Measurements from ENCODE around the gene ZAR1.

Gene ZAR1

DNA sequence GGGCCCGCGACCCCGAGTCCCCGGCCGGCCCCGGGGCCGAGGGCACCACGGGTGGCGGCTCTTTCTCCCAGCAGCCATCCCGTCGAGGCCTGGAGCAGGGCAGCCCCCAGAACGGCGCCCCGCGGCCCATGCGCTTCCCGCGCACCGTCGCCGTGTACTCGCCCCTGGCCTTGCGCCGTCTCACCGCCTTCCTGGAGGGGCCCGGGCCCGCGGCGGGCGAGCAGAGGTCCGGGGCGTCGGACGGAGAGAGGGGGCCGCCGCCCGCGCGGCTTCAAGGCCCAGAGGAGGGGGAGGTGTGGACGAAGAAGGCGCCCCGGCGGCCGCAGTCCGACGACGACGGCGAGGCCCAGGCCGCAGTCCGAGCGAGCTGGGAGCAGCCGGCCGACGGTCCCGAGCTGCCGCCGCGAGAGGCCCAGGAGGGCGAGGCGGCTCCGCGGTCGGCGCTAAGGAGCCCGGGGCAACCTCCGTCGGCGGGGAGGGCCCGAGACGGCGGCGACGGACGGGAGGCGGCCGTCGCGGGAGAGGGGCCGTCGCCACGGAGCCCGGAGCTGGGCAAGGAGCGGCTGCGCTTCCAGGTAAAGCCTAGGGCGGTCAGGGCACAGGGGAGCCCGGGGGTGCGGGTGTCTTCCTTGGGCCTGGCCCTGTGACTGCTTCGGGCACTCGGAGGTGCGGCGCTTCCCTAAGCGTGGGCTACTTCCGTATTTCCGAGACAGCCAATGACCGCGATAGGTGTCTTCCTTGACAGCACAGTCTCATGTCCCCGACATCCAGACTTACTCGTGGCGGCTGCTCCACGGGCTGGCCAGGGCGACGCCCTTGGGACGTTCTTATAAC, 845 bp downstream of the ZAR1 start:
- DNase-seq = no peak

DNA sequence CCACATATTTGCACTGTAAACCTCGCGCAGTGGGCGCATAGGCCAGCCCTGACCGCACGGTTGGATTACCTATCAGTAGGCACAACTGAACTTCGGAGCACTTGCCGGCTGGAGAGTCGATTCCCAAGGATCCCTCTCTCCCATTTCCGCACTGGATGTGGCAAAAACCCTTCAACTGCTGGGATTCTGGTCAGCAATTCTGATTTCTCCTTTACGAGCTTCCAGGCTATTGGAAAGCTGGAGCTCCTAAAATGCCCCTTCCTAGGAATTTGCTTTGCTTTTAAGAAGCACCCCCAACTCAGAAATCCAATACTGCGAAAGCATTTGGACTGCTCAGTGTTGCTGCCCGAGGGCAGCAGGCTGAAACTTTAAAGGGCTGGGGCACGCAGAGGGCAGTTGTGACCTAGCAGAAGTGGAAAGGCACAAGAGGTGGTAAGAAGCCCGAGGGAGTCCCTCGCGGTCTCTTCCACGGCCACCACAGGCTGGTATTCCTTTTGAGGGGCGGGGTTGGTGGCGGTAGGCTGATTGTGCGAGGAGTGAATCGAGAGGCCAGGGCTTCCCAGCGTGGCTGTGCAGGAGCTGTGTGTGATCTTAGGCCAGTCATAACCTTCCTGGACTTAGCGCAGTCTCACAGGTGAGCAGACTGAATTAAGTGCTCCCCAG, 1.6 kb downstream of the ZAR1 start:
- DNase-seq = no peak

DNA sequence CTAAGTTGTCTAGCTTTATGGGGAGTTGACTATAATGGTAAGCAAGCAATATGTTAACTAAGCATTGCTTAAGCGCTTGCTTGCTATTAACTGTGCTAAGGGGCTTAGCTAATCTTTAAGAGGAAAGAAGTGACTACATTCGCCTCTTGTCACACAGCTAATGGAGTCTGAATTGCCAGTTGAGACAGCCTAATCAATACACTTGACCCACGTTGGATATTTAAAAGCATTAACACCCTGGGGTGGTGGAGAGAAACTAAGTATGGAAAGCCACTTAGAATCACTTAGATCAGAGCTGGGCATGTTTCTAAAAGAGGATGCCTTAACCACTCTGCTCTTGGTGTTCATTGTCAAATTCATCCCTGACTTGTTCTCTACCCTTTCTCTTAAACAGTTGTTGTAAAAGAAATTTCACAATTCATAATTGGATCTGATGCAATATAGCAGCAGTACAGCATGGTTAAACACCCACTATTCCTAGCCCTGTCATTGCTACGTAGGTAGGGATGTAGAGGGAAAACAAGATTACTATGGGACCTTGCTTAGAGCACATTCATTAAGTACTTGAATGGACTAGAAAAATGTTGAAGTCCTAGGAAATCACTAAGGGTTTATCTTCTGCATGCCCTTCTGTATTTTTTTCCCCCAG, 3.5 kb downstream of the ZAR1 start:
- no peak for DNase-seq

DNA sequence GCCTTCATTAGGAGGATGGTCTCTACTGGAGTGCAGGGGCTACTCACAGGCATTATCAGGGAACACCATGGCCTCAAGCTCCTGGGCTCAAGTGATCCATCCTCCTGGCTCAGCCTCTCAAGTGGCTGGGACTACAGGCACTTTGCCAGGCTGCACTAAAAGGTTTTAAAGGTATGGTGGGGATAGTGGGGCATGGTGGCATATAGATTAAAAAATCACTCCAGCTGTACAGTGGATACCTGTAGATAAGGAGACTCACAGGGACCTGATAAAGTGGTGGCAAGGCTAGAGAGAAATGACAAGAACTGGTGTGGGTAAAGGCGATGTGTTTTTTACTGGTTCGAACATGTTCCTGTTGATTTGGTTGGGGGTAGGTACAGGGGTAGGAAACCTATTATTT, 5.9 kb downstream of the ZAR1 start:
- no peak for DNase-seq

DNA sequence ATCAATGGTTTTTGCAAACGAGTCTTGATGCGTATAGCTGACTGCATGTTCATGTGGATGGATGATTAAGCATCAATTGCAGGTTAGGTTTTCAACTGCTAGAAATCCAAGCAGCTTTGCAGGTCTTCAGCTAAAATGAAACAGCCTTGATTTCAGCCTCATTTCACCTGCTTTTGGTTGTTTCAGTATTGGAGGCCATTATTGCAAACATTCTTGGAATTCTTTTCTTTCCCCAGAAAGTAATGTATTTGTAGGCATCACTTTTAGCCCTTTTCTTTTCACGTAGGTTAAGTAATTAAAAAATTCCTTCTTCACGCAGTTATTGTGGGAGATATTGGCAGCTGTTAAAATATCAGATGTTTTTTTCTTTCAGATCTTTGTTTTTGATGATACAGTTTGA, 8.8 kb downstream of the ZAR1 start:
- no peak for DNase-seq

DNA sequence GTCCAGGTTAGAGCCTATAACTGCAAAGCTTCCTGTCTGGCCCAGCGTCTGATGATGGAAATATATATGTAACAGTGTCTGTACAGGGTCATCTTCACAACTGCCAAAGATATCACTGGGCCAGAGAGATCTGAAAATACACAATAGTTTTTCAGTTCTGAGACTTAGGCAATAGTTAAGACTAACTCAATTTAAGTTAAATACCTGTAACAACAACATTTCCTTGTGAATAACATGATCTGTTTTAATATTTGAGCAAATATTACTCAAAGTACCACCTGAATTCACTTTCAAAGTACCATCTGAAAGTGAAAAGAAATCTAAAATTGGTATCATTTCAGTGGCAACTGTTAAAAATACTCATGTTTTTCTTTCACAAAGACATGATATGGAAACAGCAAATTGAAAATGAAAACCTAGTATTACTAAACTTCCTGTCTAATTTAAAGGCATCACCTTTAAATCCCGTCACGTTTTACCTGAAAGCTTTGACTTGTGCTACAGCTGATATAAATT, 9.6 kb downstream of the ZAR1 start:
- DNase-seq = no peak

DNA sequence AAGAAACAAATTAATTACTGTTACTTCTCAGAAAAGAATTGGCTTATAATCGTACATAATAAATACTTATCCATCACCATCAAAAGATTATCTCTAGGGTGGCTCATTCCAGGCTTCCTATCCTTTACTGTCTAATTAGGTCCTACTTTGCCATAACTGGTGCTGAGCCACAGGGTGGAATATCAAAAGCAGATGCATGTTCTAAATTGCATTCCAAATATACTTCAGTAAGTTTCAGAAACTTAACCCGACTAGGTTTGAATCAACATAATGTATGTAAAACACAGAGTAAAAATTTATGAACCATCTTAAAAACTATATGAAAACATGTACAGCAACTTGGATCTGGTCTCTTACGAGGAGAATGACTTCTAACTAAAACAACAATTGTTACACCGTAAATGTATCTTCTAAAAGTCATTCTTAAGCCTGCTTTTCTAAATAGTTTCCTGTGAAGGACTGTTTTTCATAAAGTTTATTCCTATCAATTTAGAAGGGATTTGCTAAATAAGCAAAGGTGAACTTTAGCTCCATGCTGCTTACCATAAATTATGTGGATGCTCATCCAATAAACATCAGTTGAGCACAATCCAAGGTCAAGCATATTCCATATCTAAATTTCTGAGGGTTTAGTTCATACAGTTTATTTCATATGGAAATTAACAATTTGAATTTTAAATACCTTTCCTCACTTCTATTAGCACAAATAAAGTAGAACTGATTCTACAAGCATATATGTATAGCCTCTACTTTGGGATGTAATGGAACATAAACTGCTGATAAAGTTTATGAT, 13.4 kb downstream of the ZAR1 start:
- no peak for DNase-seq

DNA sequence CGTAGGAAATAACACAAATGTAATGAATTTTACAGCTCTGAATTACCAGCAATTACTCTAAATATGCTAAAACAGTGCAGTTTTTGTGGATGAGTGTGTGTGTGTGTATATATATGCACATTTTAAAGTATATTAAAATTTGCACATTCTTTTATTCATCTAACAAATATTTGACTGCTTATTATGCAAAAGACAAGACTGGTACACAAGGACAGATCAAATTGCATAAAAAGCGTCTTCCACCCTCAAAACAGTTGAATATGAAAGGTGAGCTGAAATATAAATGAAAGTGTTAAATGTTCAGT, 13.9 kb downstream of the ZAR1 start:
- no peak for DNase-seq

DNA sequence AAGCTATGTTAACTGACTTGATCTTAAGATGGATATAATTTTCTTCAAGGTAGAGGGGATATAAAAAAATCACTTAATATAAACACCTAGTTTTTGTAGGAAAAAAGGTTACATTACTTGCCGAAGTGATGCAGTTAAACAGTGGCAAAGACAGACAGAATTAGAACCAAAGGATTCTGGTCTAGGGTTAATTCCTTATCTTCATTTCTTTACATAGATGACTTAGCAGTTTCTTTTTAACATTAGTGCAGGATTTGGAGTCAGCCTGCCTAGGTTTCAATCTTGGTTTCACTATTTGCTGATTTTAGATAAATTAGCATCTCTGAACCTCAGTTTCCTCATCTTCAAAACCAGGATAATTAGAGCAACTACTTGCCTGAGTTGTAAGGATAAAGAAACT, 14.3 kb downstream of the ZAR1 start:
- DNase-seq = no peak

DNA sequence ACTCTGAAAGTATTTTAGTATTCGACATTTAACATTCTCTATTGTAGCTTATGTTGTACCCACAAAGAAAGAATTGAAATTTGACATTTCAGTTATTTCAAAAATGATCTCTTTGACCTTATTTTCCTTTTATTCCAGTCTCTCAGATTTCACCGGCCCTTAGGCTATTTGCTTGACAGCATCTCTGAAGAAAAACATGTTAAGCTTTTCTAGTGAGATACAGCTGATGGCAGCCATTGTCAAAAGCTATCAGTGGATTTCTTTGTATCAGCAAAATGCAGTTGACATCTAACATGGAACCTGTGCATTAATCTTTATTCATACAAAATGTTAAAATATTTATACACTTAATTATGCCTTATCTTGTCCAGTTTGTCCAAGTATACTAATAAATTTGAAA, 16.7 kb downstream of the ZAR1 start:
- DNase-seq = no peak

DNA sequence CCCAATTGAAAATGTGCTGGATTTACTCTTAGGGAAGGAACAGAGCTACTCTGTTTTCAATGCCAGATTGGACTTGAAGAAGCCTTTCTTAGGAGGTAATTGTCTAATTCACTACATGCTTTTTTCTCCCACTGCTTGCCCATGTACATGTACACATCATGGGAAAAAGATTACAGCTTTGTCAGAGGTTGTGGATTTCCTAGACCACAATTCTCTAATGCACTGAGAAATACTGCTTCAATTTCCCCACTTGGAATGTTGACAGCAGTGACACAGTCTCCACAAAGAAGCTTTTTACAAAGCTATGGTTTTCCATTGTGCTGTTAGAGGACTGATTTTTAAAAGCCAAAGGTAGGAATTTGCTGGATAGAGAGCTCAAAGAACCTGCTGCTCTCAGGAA, 19.5 kb downstream of the ZAR1 start:
- DNase-seq = no peak

DNA sequence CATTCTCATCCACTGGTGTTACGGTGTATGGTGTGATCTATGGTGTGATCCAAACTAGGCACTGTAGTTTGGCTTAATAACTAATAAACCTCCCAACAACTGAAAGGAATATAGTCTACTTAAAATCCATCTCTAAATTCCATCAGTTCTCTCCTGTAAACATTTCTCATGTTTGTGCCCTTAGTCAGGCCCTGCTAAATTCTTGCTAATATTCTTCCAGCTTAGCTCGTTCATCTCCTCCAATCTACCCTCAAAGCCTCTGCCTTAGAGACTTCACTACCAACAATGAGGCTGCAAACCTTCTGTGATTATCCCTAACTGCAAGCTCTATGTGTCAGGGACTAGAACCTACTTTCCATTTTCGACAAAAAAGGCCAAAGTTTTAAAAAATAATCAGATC, 28.1 kb downstream of the ZAR1 start:
- no peak for DNase-seq

DNA sequence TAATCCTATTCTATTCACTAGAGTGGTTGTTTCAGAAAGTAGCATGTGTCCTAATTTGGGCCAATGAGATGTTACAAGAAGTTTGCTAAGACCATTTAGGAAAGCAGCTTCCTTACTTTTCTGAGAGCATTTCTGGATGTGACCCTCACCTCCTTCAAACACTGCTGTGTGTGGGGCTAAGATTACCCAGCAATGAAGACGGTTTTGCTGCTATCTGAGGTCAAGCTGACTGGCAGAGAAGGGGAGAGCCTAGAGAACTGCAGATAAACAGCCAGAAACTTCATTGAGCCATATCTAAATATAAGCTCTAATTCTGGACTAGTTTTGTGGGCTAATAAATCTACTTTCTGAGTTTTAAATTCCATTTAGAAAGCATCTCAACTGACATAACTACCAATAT, 36.4 kb downstream of the ZAR1 start:
- DNase-seq = no peak

DNA sequence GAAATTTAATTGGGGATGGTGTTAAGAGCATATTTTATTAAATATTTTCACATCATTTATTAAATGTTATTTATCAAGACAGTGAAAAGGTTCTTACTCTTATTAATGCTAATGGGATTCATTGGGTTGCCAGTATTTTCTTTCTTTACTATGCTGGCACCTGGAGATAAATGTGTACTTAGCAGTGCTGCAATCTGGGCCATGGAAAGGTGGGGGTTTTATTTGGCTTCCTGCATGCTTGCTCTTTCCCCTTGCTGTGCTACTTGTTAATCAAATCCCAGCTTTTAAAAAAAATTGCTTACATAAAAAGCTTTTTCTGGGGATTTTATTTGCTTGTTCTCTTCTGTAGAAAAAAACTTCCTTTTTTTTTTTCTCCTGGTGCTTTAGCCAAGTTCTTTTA, 48.3 kb downstream of the ZAR1 start:
- no peak for DNase-seq

DNA sequence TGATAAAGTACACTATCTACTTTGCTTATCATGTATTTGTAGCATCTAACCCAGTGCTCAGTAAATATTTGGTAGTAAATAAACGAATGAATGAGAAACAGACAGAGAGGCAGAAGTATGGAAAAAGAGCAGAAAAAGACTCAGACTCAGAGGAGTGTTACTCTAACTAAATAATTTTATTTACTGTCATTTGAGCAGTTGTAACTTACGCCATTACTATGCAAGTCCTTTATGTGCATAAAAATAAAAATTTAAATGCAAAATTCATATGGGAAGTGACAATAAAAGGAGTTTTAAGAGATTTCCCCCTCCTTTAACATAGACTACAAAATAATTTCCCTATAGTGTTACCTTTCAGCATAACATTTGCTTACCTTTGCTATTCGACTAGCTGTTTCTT, 49.5 kb downstream of the ZAR1 start:
- DNase-seq = no peak

DNA sequence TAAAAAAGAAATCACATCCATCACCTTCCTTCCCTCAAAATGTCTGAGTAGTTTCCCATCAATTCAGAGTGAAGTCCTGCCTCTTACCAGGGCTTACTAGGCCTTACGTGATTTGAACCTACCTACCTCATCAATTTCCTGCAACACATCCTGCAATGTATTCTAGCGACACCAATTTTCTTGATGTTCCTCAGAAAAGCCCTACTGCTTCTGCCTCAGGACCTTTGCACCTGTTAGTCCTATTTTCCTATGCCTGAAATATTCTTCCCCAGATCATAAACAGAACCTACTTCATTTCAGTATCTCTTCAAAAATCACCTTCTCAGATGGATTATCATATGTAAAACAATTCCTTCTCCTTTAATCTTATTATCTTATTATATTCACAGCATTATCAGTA, 52.8 kb downstream of the ZAR1 start:
- DNase-seq = no peak

DNA sequence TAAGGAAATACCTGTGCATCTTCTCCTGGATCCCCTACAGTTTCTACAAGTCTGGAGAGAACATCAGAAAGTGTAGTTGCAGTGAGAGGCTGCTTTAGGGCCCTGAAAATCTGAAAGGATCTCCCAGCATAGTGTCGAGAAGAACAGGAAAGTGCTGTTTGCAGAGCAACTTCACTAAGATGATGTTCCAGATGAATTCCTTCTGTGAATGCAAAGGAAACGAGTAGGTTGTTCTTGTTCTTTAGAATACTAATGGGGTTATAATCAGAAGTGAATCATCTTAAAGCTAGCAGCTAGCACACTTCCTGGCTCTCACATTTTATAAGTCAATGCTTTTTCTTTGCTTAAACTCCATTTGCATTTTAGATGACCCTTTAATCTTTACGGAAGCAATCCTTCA, 53.7 kb downstream of the ZAR1 start:
- no peak for DNase-seq
